Activated CD4-positive, alpha-beta T cell treated with anti-CD3 and anti-CD28 coated beads for 4 hours (primary cell): ENCODE data around the gene GPX5.
A peak's percentile ranks its signal among the peaks of the same experiment; 100 is the strongest.
"Not testable (repeated sequence)": the region's sequence is repeated elsewhere in the genome, so short reads cannot be mapped to it uniquely, and the experiment has no call there.

ENCODE experiments used
- DNase-seq, 2 donors: peaks; one replicate each; pipeline ENCODE4 v3.0.0-alpha.2; 2020

The GPX5 gene

GRCh38 chr6:28515676-28516075, 10.0 kb upstream of the GPX5 start, which contains the start of gene GPX6:
Gene GPX6 (minus strand): TSS chr6:28515793. CDS start chr6:28515743, 50 bp downstream.
- no peak for DNase-seq

GRCh38 chr6:28517964-28518363, 7.7 kb upstream of the GPX5 start:
- no peak for DNase-seq

GRCh38 chr6:28522594-28523240, 3.0 kb upstream of the GPX5 start:
- DNase-seq = no peak

GRCh38 chr6:28523241-28523622, 2.4 kb upstream of the GPX5 start:
- peak; percentile 22 to 29 for DNase-seq

- DNase-seq = no peak
These were observed 5.1 kb downstream of the GPX5 start for GRCh38 chr6:28530777-28531176.

GRCh38 chr6:28531479-28532128, 5.9 kb downstream of the GPX5 start:
- no peak for DNase-seq

GRCh38 chr6:28534306-28534705, 8.6 kb downstream of the GPX5 start:
- no peak for DNase-seq

GRCh38 chr6:28534875-28535274, 9.2 kb downstream of the GPX5 start:
- no peak for DNase-seq

GRCh38 chr6:28537065-28537464, 11.4 kb downstream of the GPX5 start:
- no peak for DNase-seq

- DNase-seq = peak in 1 of 2 donors; percentile 14
These were observed 11.9 kb downstream of the GPX5 start for GRCh38 chr6:28537509-28538140.

- no peak for DNase-seq
These were observed 16.3 kb downstream of the GPX5 start for GRCh38 chr6:28541996-28542395.

GRCh38 chr6:28542440-28543296, 17.0 kb downstream of the GPX5 start:
- peak; percentile 47 to 63 for DNase-seq

- peak; percentile 7 to 17 for DNase-seq
These were observed 18.2 kb downstream of the GPX5 start for GRCh38 chr6:28543651-28544610.

- DNase-seq = no peak
These were observed 20.3 kb downstream of the GPX5 start for GRCh38 chr6:28545955-28546354.

- DNase-seq = not testable (repeated sequence)
These were observed 21.3 kb downstream of the GPX5 start for GRCh38 chr6:28547003-28547402.

GRCh38 chr6:28551891-28552666, 26.4 kb downstream of the GPX5 start:
- DNase-seq = no peak

GRCh38 chr6:28553384-28553985, 27.8 kb downstream of the GPX5 start:
- DNase-seq = no peak

GRCh38 chr6:28553986-28554881, 28.6 kb downstream of the GPX5 start:
- DNase-seq = no peak

GRCh38 chr6:28555136-28555535, 29.5 kb downstream of the GPX5 start:
- DNase-seq = no peak

- no peak for DNase-seq
These were observed 32.9 kb downstream of the GPX5 start for GRCh38 chr6:28558629-28559028.
